ENCODE results near the gene PSMC3IP.

Gene PSMC3IP

GRCh38 chr17:42591411-42591810 is 13.9 kb upstream of the PSMC3IP start:
- WGBS = 94% methylated on average over 8 of the region's 9 CpGs
- no peak overlapping the region for H3K4ac ChIP-seq (ENCODE audit: low read depth in 1 of 2, low read length in 2 of 2)

DNA sequence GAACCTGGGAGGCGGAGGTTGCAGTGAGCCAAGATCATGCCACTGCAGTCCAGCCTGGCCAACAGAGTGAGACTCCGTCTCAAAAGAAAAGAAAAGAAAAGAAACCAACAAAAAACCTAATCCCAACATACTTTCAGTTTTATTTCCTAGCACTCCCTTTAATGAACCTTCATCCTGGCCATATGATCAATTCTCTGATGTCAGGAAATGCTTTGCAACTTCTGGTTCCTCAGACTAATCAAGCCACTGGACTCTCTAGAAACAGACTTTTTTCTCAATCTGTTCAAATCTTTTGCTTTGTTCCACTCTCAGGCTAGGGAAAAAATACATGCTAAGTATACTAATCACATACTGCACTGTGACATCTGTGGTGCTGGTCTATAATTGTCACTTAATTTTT is 13.4 kb upstream of the PSMC3IP start:
- Histone ChIP-seq H3K9me3 (ENCODE audit: control insufficient read depth, low read length) (no peaks in the 10 kb centered on the region), H3K4me3 (ENCODE audit: insufficient read depth in 1 of 2, low read depth in 1 of 2, low read length in 2 of 2) (no peak overlapping the region), H3K79me1 (replicated peaks; ENCODE audit: low read length, poor library complexity, severe bottlenecking) (peaks cover 29% of the 10 kb centered on the region), H3K27me3 (ENCODE audit: control insufficient read depth in 1 of 2, insufficient read depth in 1 of 2, low read length in 2 of 2) (no peaks in the 10 kb centered on the region), H3K23ac (ENCODE audit: low read length in 2 of 2) (no peak overlapping the region), H3K9ac (ENCODE audit: low read length) (no peak overlapping the region), H2BK5ac (ENCODE audit: low read depth, low read length, poor library complexity, severe bottlenecking) (no peak overlapping the region), H3K4me2 (ENCODE audit: low read length, poor library complexity, severe bottlenecking) (no peak overlapping the region), H3K14ac (ENCODE audit: low read length in 2 of 2) (no peak overlapping the region), H3K4ac (ENCODE audit: low read depth in 1 of 2, low read length in 2 of 2) (no peak overlapping the region), H2AK5ac (ENCODE audit: low read length, severe bottlenecking) (no peak overlapping the region), H4K8ac (ENCODE audit: low read length) (no peak overlapping the region), H3K18ac (ENCODE audit: low read depth in 1 of 2, low read length in 2 of 2) (no peak overlapping the region), H2AFZ (ENCODE audit: low read depth, low read length) (no peak overlapping the region), H2BK15ac (ENCODE audit: low read depth, poor library complexity, severe bottlenecking) (no peak overlapping the region), H2BK12ac (ENCODE audit: low read length in 2 of 2) (no peak overlapping the region), H3K27ac (ENCODE audit: low read length, poor library complexity, severe bottlenecking) (no peak overlapping the region), H3K4me1 (ENCODE audit: control insufficient read depth, insufficient read depth, low read depth, low read length) (no peaks in the 10 kb centered on the region), H3K36me3 (ENCODE audit: control insufficient read depth in 1 of 2, insufficient read depth in 2 of 2, low read depth in 1 of 2, low read length in 2 of 2) (peaks cover 32 to 60% of the 10 kb centered on the region in 2 experiments), H4K91ac (ENCODE audit: low read length) (no peak overlapping the region), H2BK120ac (ENCODE audit: low read depth, low read length) (no peak overlapping the region)
- 100% methylated on average over 2 of the region's 2 CpGs for WGBS
- DNase-seq = no peak

More at GRCh38 chr17:42591411-42591810, 13.9 kb upstream of the PSMC3IP start:
- H3K4me3 ChIP-seq (ENCODE audit: insufficient read depth in 1 of 2, low read depth in 1 of 2, low read length in 2 of 2) = no peak overlapping the region
- no peak overlapping the region for H3K14ac ChIP-seq (ENCODE audit: low read length in 2 of 2)
- H3K4me1 ChIP-seq (ENCODE audit: control insufficient read depth, insufficient read depth, low read depth, low read length) = no peaks in the 10 kb centered on the region
- H3K18ac ChIP-seq (ENCODE audit: low read depth in 1 of 2, low read length in 2 of 2) = no peak overlapping the region
- H2AFZ ChIP-seq (ENCODE audit: low read depth, low read length) = no peak overlapping the region
- H2BK120ac ChIP-seq (ENCODE audit: low read depth, low read length) = no peak overlapping the region
- H3K9ac ChIP-seq (ENCODE audit: low read length) = no peak overlapping the region
- no peak overlapping the region for H4K8ac ChIP-seq (ENCODE audit: low read length)
- no peak overlapping the region for H3K4me2 ChIP-seq (ENCODE audit: low read length, poor library complexity, severe bottlenecking)
- H2BK5ac ChIP-seq (ENCODE audit: low read depth, low read length, poor library complexity, severe bottlenecking) = no peak overlapping the region
- no peak overlapping the region for H3K23ac ChIP-seq (ENCODE audit: low read length in 2 of 2)
- no peak overlapping the region for H4K91ac ChIP-seq (ENCODE audit: low read length)
- H3K27me3 ChIP-seq (ENCODE audit: control insufficient read depth in 1 of 2, insufficient read depth in 1 of 2, low read length in 2 of 2) = no peaks in the 10 kb centered on the region
- H2BK15ac ChIP-seq (ENCODE audit: low read depth, poor library complexity, severe bottlenecking) = no peak overlapping the region
- peaks cover 26% of the 10 kb centered on the region for H3K79me1 ChIP-seq (replicated peaks; ENCODE audit: low read length, poor library complexity, severe bottlenecking)
- H2BK12ac ChIP-seq (ENCODE audit: low read length in 2 of 2) = no peak overlapping the region
- DNase-seq = no peak
- H3K9me3 ChIP-seq (ENCODE audit: control insufficient read depth, low read length) = no peaks in the 10 kb centered on the region
- H2AK5ac ChIP-seq (ENCODE audit: low read length, severe bottlenecking) = no peak overlapping the region
- no peak overlapping the region for H3K27ac ChIP-seq (ENCODE audit: low read length, poor library complexity, severe bottlenecking)
- peaks cover 30 to 55% of the 10 kb centered on the region in 2 experiments for H3K36me3 ChIP-seq (ENCODE audit: control insufficient read depth in 1 of 2, insufficient read depth in 2 of 2, low read depth in 1 of 2, low read length in 2 of 2)

DNA sequence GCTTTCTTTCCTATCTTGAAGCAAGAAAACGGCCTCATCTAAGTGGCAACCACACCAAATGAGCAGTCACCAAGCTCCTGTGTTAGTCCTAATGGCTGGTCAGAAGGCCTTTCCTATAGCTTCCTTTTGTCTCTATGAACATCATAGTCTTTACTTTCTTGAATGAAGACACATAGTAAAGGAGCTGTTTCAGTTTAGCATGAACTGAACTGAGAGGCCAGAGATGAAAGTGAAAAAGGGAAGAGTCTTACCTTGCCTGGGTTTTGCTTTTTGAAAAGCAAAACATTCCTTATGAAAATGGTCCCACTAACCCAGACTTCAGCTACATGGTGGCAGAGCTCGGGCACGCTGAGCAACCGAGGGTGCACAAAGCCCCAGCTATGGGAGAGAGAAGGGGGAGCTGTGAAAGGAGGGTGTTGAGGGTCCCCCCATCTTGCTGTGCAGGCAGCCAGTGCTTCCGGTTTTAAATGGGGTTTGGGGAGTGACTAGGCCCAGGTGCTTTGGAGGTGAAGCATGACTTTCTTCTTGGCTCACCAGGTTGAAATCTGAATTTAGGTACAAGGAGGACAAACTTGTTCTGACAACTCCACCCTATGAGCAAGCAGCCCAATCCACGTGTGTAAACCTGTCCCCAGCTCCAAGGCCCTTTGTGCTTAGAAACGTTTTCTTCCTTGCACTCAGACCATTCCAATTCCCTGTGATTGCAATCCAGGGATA is 9.1 kb upstream of the PSMC3IP start:
- Histone ChIP-seq H3K79me1 (replicated peaks; ENCODE audit: low read length, poor library complexity, severe bottlenecking) (peaks cover 27% of the 10 kb centered on the region), H3K9ac (ENCODE audit: low read length) (no peak overlapping the region), H3K23ac (ENCODE audit: low read length in 2 of 2) (no peak overlapping the region), H3K4me1 (ENCODE audit: control insufficient read depth, insufficient read depth, low read depth, low read length) (no peaks in the 10 kb centered on the region), H3K4me2 (ENCODE audit: low read length, poor library complexity, severe bottlenecking) (no peak overlapping the region), H2BK15ac (ENCODE audit: low read depth, poor library complexity, severe bottlenecking) (no peak overlapping the region), H2AK5ac (ENCODE audit: low read length, severe bottlenecking) (no peak overlapping the region), H3K9me3 (ENCODE audit: control insufficient read depth, low read length) (no peaks in the 10 kb centered on the region), H3K18ac (ENCODE audit: low read depth in 1 of 2, low read length in 2 of 2) (no peak overlapping the region), H2AFZ (ENCODE audit: low read depth, low read length) (no peak overlapping the region), H3K27me3 (ENCODE audit: control insufficient read depth in 1 of 2, insufficient read depth in 1 of 2, low read length in 2 of 2) (no peaks in the 10 kb centered on the region), H2BK12ac (ENCODE audit: low read length in 2 of 2) (no peak overlapping the region), H4K91ac (ENCODE audit: low read length) (no peak overlapping the region), H3K27ac (ENCODE audit: low read length, poor library complexity, severe bottlenecking) (no peak overlapping the region), H3K14ac (ENCODE audit: low read length in 2 of 2) (no peak overlapping the region), H2BK120ac (ENCODE audit: low read depth, low read length) (no peak overlapping the region), H4K8ac (ENCODE audit: low read length) (no peak overlapping the region), H3K4me3 (ENCODE audit: insufficient read depth in 1 of 2, low read depth in 1 of 2, low read length in 2 of 2) (no peak overlapping the region), H2BK5ac (ENCODE audit: low read depth, low read length, poor library complexity, severe bottlenecking) (no peak overlapping the region), H3K36me3 (ENCODE audit: control insufficient read depth in 1 of 2, insufficient read depth in 2 of 2, low read depth in 1 of 2, low read length in 2 of 2) (peaks cover 64 to 98% of the 10 kb centered on the region in 2 experiments), H3K4ac (ENCODE audit: low read depth in 1 of 2, low read length in 2 of 2) (no peak overlapping the region)
- DNase-seq = no peak
- 95% methylated on average over 5 of the region's 7 CpGs for WGBS

DNA sequence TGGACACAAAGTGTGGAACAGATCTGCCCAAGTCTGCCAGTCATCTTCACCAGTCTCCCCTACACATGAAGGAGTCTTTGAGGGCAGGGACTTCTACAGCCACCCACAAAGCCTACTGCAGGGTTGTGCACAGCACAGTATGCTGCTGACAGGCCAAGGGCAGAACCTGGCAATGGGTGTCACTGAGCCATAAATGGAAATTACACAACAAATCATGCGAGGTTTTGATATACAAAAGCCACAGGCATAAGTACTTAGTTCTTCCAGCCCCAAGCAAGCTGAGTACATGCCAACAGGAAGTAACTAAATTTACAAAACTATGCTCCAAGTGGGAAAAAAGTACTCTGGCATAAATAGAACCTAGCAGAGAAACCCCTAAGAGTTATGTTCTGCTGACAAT is 7.8 kb upstream of the PSMC3IP start:
- no peak overlapping the region for H4K8ac ChIP-seq (ENCODE audit: low read length)
- H3K4me1 ChIP-seq (ENCODE audit: control insufficient read depth, insufficient read depth, low read depth, low read length) = no peaks in the 10 kb centered on the region
- no peaks in the 10 kb centered on the region for H3K9me3 ChIP-seq (ENCODE audit: control insufficient read depth, low read length)

More for the DNA sequence above, 7.8 kb upstream of the PSMC3IP start:
- H3K4ac ChIP-seq (ENCODE audit: low read depth in 1 of 2, low read length in 2 of 2) = no peak overlapping the region
- H3K23ac ChIP-seq (ENCODE audit: low read length in 2 of 2) = no peak overlapping the region
- no peak overlapping the region for H2BK15ac ChIP-seq (ENCODE audit: low read depth, poor library complexity, severe bottlenecking)
- H3K18ac ChIP-seq (ENCODE audit: low read depth in 1 of 2, low read length in 2 of 2) = no peak overlapping the region
- H2AFZ ChIP-seq (ENCODE audit: low read depth, low read length) = no peak overlapping the region
- 75% methylated on average over 1 of the region's 1 CpG for WGBS
- no peak overlapping the region for H3K27ac ChIP-seq (ENCODE audit: low read length, poor library complexity, severe bottlenecking)
- no peak overlapping the region for H3K4me2 ChIP-seq (ENCODE audit: low read length, poor library complexity, severe bottlenecking)
- H3K9ac ChIP-seq (ENCODE audit: low read length) = no peak overlapping the region
- H3K79me1 ChIP-seq (replicated peaks; ENCODE audit: low read length, poor library complexity, severe bottlenecking) = peaks cover 28% of the 10 kb centered on the region
- H3K27me3 ChIP-seq (ENCODE audit: control insufficient read depth in 1 of 2, insufficient read depth in 1 of 2, low read length in 2 of 2) = no peaks in the 10 kb centered on the region
- H3K36me3 ChIP-seq (ENCODE audit: control insufficient read depth in 1 of 2, insufficient read depth in 2 of 2, low read depth in 1 of 2, low read length in 2 of 2) = peaks cover 66 to 96% of the 10 kb centered on the region in 2 experiments
- H3K4me3 ChIP-seq (ENCODE audit: insufficient read depth in 1 of 2, low read depth in 1 of 2, low read length in 2 of 2) = no peak overlapping the region
- no peak overlapping the region for H2AK5ac ChIP-seq (ENCODE audit: low read length, severe bottlenecking)
- H2BK120ac ChIP-seq (ENCODE audit: low read depth, low read length) = no peak overlapping the region
- peak; percentile 25 for DNase-seq
- no peak overlapping the region for H3K14ac ChIP-seq (ENCODE audit: low read length in 2 of 2)
- H2BK5ac ChIP-seq (ENCODE audit: low read depth, low read length, poor library complexity, severe bottlenecking) = no peak overlapping the region
- no peak overlapping the region for H2BK12ac ChIP-seq (ENCODE audit: low read length in 2 of 2)
- no peak overlapping the region for H4K91ac ChIP-seq (ENCODE audit: low read length)
